HCT116 (cell line): ENCODE results near the gene SH2D7. TPM values are rescaled to one million over a fixed set of nuclear protein-coding genes. Genes with fewer than 3 reads are reported as not detected.

Experiments
- ATAC-seq: fragments of 200-7000 bp; cut with Tn5 transposase; 2 replicates; pipeline ENCODE4 v1.9.1; 2020; ENCODE audit warnings: mild to moderate bottlenecking, moderate library complexity
- BruUV-seq: library from RNA; stranded (reverse); fragments of 400-500 nt; replicated peaks from 2 replicates; lab custom pipeline; 2021; lab: Mats Ljungman, UMichigan
- CTCF ChIA-PET: fragments of 300-600 bp; sonication (Branson Sonifier 250); formaldehyde crosslinking; loops from one replicate; lab custom pipeline; 2021; ENCODE audit warnings: antibody characterized with exemption; lab: Charles Lee
- POLR2A ChIA-PET: fragments of 300-600, 350-600 bp; sonication (Branson Sonifier 250); formaldehyde crosslinking; loops from one replicate; lab custom pipeline; 2021; ENCODE audit warnings: antibody characterized with exemption; lab: Charles Lee
- RAD21 ChIA-PET, 2 experiments: fragments of 300-600 bp; sonication (Branson Sonifier 250); formaldehyde crosslinking; loops; one replicate each; lab custom pipeline; 2023; ENCODE audit warnings: low total read pairs in 2 of 2; ENCODE audit not compliant: uncharacterized antibody in 2 of 2, unreplicated experiment in 2 of 2, low non-redundant PET in 1 of 2; lab: Charles Lee
- DNase-seq: peaks from one replicate; pipeline ENCODE4 v3.0.0-alpha.2; 2010; ENCODE audit warnings: low read depth, low spot score
- H2AFZ ChIP-seq: fragments of 200-600 bp; shearing (Covaris generic), sonication (generic); 2 replicates; pipeline ENCODE4 v1.6.1; 2017; ENCODE audit warnings: low read depth, mixed run types, mixed read lengths, antibody characterized with exemption, low read length; ENCODE audit not compliant: poor library complexity, severe bottlenecking
- H3K27ac ChIP-seq: 2 replicates; pipeline ENCODE4 v1.5.1; 2012; ENCODE audit warnings: low read depth, low read length
- H3K27me3 ChIP-seq: fragments of 200-600 bp; sonication (generic); 2 replicates; pipeline ENCODE4 v1.6.1; 2016; ENCODE audit warnings: mixed run types, low read length, mixed read lengths; ENCODE audit not compliant: insufficient read depth
- H3K36me3 ChIP-seq, 2 experiments: fragments of 200-500 bp in 1 of 2; fragments of 200-600 bp in 1 of 2; sonication (Bioruptor generic) in 1 of 2; sonication (generic) in 1 of 2; 2 replicates each; pipeline versions ENCODE4 v1.5.1 to v1.6.1; 2014 to 2016; ENCODE audit warnings: low read length in 2 of 2, inconsistent platforms in 1 of 2, mixed read lengths in 1 of 2, mixed run types in 1 of 2; ENCODE audit not compliant: insufficient read depth in 2 of 2, control insufficient read depth in 1 of 2
- H3K4me1 ChIP-seq, 2 experiments: fragments of 200-600 bp in 1 of 2; sonication (generic) in 1 of 2; 2 replicates each; pipeline versions ENCODE4 v1.5.1 to v1.6.1; 2012 to 2017; ENCODE audit warnings: low read length in 2 of 2, inconsistent platforms in 1 of 2, mild to moderate bottlenecking in 1 of 2, mixed read lengths in 1 of 2, mixed run types in 1 of 2, moderate library complexity in 1 of 2; ENCODE audit not compliant: insufficient read depth in 2 of 2, control insufficient read depth in 1 of 2
- H3K4me2 ChIP-seq: fragments of 200-600 bp; sonication (generic); 2 replicates; pipeline ENCODE4 v1.6.1; 2017; ENCODE audit warnings: mixed run types, low read length, mixed read lengths
- H3K4me3 ChIP-seq, 2 experiments: fragments of 200-600 bp in 1 of 2; sonication (generic) in 1 of 2; replicated peaks in 1 of 2; 2 replicates each; pipeline ENCODE4 v1.5.1; 2011 to 2016; ENCODE audit warnings: low read length in 2 of 2, control low read depth in 1 of 2, low read depth in 1 of 2, mild to moderate bottlenecking in 1 of 2, mixed read lengths in 1 of 2, mixed run types in 1 of 2
- H3K79me2 ChIP-seq: fragments of 200-600 bp; sonication (generic); 2 replicates; pipeline ENCODE4 v1.6.1; 2017; ENCODE audit warnings: mild to moderate bottlenecking, mixed run types, low read length, moderate library complexity, mixed read lengths; ENCODE audit not compliant: insufficient read depth
- H3K9ac ChIP-seq: fragments of 200-600 bp; sonication (generic); 2 replicates; pipeline ENCODE4 v1.6.1; 2016; ENCODE audit warnings: low read length, mixed read lengths
- H3K9me2 ChIP-seq: fragments of 200-600 bp; sonication (generic), shearing (Covaris generic); 2 replicates; pipeline ENCODE4 v1.6.1; 2017; ENCODE audit warnings: mixed run types, mild to moderate bottlenecking, moderate library complexity; ENCODE audit not compliant: insufficient read depth
- H3K9me3 ChIP-seq, 2 experiments: fragments of 200-500 bp in 1 of 2; fragments of 200-600 bp in 1 of 2; sonication (Bioruptor generic) in 1 of 2; sonication (generic) in 1 of 2; 2 replicates each; pipeline ENCODE4 v1.6.1; 2014 to 2017; ENCODE audit warnings: low read length in 2 of 2, mixed read lengths in 2 of 2, inconsistent platforms in 1 of 2, low read depth in 1 of 2, mild to moderate bottlenecking in 1 of 2, mixed run types in 1 of 2, moderate library complexity in 1 of 2; ENCODE audit not compliant: control insufficient read depth in 1 of 2, insufficient read depth in 1 of 2
- H4K20me1 ChIP-seq: fragments of 200-600 bp; sonication (generic), shearing (Covaris generic); 2 replicates; pipeline ENCODE4 v1.6.1; 2017; ENCODE audit warnings: mixed run types, mild to moderate bottlenecking, moderate library complexity; ENCODE audit not compliant: insufficient read depth
- CEBPB ChIP-seq: IDR thresholded peaks from 2 replicates; pipeline ENCODE4 v1.6.1; 2012; ENCODE audit warnings: low read depth
- CTCF ChIP-seq, 3 experiments: fragments of 200-600 bp in 1 of 3; sonication (generic) in 1 of 3; IDR thresholded peaks in 2 of 3; conservative IDR thresholded peaks in 1 of 3; 2 replicates each; pipeline ENCODE4 v1.5.1; 2012 to 2017; ENCODE audit warnings: low read depth in 2 of 3, low read length in 2 of 3, antibody characterized with exemption in 1 of 3, borderline replicate concordance in 1 of 3, control low read depth in 1 of 3, mild to moderate bottlenecking in 1 of 3, mixed read lengths in 1 of 3, mixed run types in 1 of 3, moderate library complexity in 1 of 3; ENCODE audit not compliant: insufficient read depth in 1 of 3
- EGR1 ChIP-seq: IDR thresholded peaks from 2 replicates; pipeline ENCODE4 v1.6.1; 2012; ENCODE audit warnings: low read depth
- ELF1 ChIP-seq: IDR thresholded peaks from 2 replicates; pipeline ENCODE4 v1.6.1; 2012; ENCODE audit warnings: low read depth, borderline replicate concordance
- EZH2 ChIP-seq: fragments of 200-600 bp; sonication (generic); IDR thresholded peaks from 2 replicates; pipeline ENCODE4 v1.6.1; 2017; ENCODE audit warnings: antibody characterized with exemption, mixed run types
- EZH2phosphoT487 ChIP-seq: fragments of 200-600 bp; IDR thresholded peaks from 2 replicates; pipeline ENCODE4 v1.6.1; 2018; ENCODE audit warnings: antibody characterized with exemption, borderline replicate concordance
- MAX ChIP-seq: IDR thresholded peaks from 2 replicates; pipeline ENCODE4 v1.6.1; 2012
- POLR2A ChIP-seq: IDR thresholded peaks from 2 replicates; pipeline ENCODE4 v1.7.0; 2011; ENCODE audit warnings: borderline replicate concordance; ENCODE audit not compliant: insufficient read depth, insufficient read length; ENCODE audit errors: extremely low read depth
- RAD21 ChIP-seq: IDR thresholded peaks from 2 replicates; pipeline ENCODE4 v1.6.1; 2012; ENCODE audit warnings: low read depth, mild to moderate bottlenecking
- REST ChIP-seq: IDR thresholded peaks from 2 replicates; pipeline ENCODE4 v1.6.1; 2012; ENCODE audit warnings: low read depth
- SIN3A ChIP-seq: IDR thresholded peaks from 2 replicates; pipeline ENCODE4 v1.6.1; 2012; ENCODE audit warnings: low read depth
- SP1 ChIP-seq: IDR thresholded peaks from 2 replicates; pipeline ENCODE4 v1.6.1; 2012; ENCODE audit warnings: low read depth
- SRF ChIP-seq: IDR thresholded peaks from 2 replicates; pipeline ENCODE4 v1.6.1; 2012; ENCODE audit warnings: low read depth
- YY1 ChIP-seq: IDR thresholded peaks from 2 replicates; pipeline ENCODE4 v1.6.1; 2011; ENCODE audit warnings: low read length, low read depth, moderate library complexity, mild to moderate bottlenecking; ENCODE audit not compliant: insufficient replicate concordance; ENCODE audit errors: extremely low read depth
- ZFX ChIP-seq: fragments of 450-650 bp; IDR thresholded peaks from 2 replicates; pipeline ENCODE4 v1.6.1; 2017
- intact Hi-C: fragments of 100-400 bp; cut with micrococcal nuclease; formaldehyde crosslinking; loops from 2 replicates; pipeline ENCODE4 v1.10.0; 2022
- total RNA-seq: library from RNA; stranded (reverse); gene quantifications from one replicate; pipeline ENCODE4 v1.2.1, GENCODE V29; 2021; ENCODE audit not compliant: unreplicated experiment
- TF ChIP-seq, protein P1 (sequence below): IDR thresholded peaks from 2 replicates; pipeline ENCODE4 v1.6.1; 2012

SH2D7 gene
- total RNA-seq, 1 experiment from 2014 or later = not detected

DNA sequence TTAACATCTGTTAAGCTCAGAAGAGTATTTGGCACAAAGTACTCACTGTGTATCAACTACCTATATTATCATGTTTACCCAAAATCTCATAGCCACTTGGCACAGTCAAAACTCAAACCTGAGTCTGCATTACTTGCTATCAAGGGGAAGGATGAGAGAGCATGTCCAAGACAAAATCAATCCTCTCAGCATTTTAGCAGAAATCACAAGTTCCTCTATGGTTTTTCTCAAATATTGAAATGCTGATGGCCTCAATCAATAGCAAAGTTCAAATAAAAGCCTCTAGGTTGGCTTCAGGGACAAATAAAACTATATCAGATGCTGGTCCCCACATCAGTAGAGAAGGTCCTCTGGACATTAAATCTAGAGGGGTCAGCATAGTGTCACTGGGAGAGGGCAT is 29.1 kb upstream of the SH2D7 start:
- ATAC-seq (no peak), DNase-seq (no peak)
- Histone ChIP-seq H3K9ac (no peak overlapping the region), H3K36me3 (no peaks in the 10 kb centered on the region), H3K4me3 (no peak overlapping the region), H3K9me2 (no peaks in the 10 kb centered on the region), H3K79me2 (peaks cover 27% of the 10 kb centered on the region), H3K27me3 (no peaks in the 10 kb centered on the region), H3K4me2 (no peak overlapping the region), H4K20me1 (no peaks in the 10 kb centered on the region), H3K27ac (no peak overlapping the region), H3K9me3 (no peaks in the 10 kb centered on the region), H3K4me1 (peaks cover 6% of the 10 kb centered on the region in 2 experiments; a peak in 2 of 4 replicates), H2AFZ (no peak overlapping the region)
- no peak for TF ChIP-seq ELF1
- ChIA-PET RAD21 (no interaction called here), CTCF (no interaction called here), POLR2A (no interaction called here)
- intact Hi-C loops = no loop called here
- no TSS peak for BruUV-seq

DNA sequence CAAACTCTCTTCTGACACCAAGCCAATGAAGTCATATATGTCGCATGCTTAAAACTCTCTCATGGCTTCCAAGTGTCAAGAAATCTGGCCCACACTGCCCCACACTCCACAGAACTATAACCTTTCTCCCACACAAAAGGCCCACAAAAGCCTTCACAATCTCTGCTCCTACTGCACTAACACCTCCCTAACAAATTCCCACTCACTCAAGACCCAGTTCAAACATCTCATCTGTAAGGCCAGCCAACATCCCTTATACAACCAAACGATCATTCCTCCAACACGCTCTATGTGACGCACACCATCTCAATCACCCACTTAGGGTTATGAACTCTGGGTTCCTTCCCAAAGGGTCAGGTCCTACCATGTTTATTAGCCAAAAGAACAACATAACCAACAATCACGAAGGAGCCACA is 28.4 kb upstream of the SH2D7 start:
- no peak overlapping the region for H3K9ac ChIP-seq
- no peak overlapping the region for H3K4me3 ChIP-seq
- DNase-seq (no peak), ATAC-seq (no peak)
- TF ChIP-seq REST = no peak
- TF ChIP-seq MAX = no peak
- TF ChIP-seq SIN3A = no peak
- TF ChIP-seq POLR2A = no peak
- TF ChIP-seq SRF = no peak
- no peak for TF ChIP-seq RAD21
- TF ChIP-seq SP1 = no peak
- no peak for TF ChIP-seq CTCF (IDR thresholded peaks at IDR 0.05 in 2 of 3, conservative IDR thresholded peaks at IDR 0.05 in 1 of 3; ENCODE audit: borderline replicate concordance in 1 of 3, insufficient read depth in 1 of 3, low read depth in 2 of 3, low read length in 2 of 3)
- TF ChIP-seq EZH2phosphoT487 = no peak
- TF ChIP-seq YY1 = no peak
- TF ChIP-seq, protein P1, sequence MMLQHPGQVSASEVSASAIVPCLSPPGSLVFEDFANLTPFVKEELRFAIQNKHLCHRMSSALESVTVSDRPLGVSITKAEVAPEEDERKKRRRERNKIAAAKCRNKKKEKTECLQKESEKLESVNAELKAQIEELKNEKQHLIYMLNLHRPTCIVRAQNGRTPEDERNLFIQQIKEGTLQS = no peak
- TF ChIP-seq EGR1 = no peak
- no peak for TF ChIP-seq EZH2
- TF ChIP-seq CEBPB = no peak
- TF ChIP-seq ZFX = no peak
- POLR2A ChIA-PET = no interaction called here
- CTCF ChIA-PET = no interaction called here
- H4K20me1 ChIP-seq = no peaks in the 10 kb centered on the region
- no peak overlapping the region for H2AFZ ChIP-seq
- peaks cover 31% of the 10 kb centered on the region for H3K79me2 ChIP-seq
- H3K4me2 ChIP-seq = no peak overlapping the region
- no TSS peak for BruUV-seq
- no peak overlapping the region for H3K27ac ChIP-seq
- no peaks in the 10 kb centered on the region for H3K9me3 ChIP-seq
- intact Hi-C loops = no loop called here
- RAD21 ChIA-PET = no interaction called here
- no peaks in the 10 kb centered on the region for H3K36me3 ChIP-seq
- H3K4me1 ChIP-seq = peaks cover 6 to 10% of the 10 kb centered on the region in 2 experiments; a peak in 2 of 4 replicates
- no peaks in the 10 kb centered on the region for H3K9me2 ChIP-seq
- H3K27me3 ChIP-seq = no peaks in the 10 kb centered on the region
